A673 (cell line): ENCODE measurements around the gene RTN4RL1.

Experiments
- CTCF ChIP-seq: fragments of 300-800, 200-600 bp; sonication (generic); conservative IDR thresholded peaks from 2 replicates; pipeline ENCODE4 v1.5.1; 2017; ENCODE audit warnings: low read depth, mild to moderate bottlenecking, antibody characterized with exemption, low read length, moderate library complexity, mixed read lengths
- EZH2 ChIP-seq: fragments of 200-600 bp; sonication (generic); IDR thresholded peaks from 2 replicates; pipeline ENCODE4 v1.6.1; 2017; ENCODE audit warnings: borderline replicate concordance, low read depth, mild to moderate bottlenecking, mixed read lengths, antibody characterized with exemption, low read length; ENCODE audit not compliant: poor library complexity, severe bottlenecking

GRCh38 chr17:1918346-1919162 lies 106.6 kb downstream of the RTN4RL1 start:
- TF ChIP-seq CTCF = no peak
- no peak for TF ChIP-seq EZH2
